HG03460 (cell line): Measurements from ENCODE around the gene GTF3C1.
"Not testable (repeated sequence)": the region's sequence is repeated elsewhere in the genome, so short reads cannot be mapped to it uniquely, and the experiment has no call there.

Experiments used
- ATAC-seq: cut with Tn5 transposase; IDR thresholded peaks from one replicate; pipeline ENCODE4 v1.9.1; 2021; ENCODE audit not compliant: unreplicated experiment

The GTF3C1 gene, protein sequence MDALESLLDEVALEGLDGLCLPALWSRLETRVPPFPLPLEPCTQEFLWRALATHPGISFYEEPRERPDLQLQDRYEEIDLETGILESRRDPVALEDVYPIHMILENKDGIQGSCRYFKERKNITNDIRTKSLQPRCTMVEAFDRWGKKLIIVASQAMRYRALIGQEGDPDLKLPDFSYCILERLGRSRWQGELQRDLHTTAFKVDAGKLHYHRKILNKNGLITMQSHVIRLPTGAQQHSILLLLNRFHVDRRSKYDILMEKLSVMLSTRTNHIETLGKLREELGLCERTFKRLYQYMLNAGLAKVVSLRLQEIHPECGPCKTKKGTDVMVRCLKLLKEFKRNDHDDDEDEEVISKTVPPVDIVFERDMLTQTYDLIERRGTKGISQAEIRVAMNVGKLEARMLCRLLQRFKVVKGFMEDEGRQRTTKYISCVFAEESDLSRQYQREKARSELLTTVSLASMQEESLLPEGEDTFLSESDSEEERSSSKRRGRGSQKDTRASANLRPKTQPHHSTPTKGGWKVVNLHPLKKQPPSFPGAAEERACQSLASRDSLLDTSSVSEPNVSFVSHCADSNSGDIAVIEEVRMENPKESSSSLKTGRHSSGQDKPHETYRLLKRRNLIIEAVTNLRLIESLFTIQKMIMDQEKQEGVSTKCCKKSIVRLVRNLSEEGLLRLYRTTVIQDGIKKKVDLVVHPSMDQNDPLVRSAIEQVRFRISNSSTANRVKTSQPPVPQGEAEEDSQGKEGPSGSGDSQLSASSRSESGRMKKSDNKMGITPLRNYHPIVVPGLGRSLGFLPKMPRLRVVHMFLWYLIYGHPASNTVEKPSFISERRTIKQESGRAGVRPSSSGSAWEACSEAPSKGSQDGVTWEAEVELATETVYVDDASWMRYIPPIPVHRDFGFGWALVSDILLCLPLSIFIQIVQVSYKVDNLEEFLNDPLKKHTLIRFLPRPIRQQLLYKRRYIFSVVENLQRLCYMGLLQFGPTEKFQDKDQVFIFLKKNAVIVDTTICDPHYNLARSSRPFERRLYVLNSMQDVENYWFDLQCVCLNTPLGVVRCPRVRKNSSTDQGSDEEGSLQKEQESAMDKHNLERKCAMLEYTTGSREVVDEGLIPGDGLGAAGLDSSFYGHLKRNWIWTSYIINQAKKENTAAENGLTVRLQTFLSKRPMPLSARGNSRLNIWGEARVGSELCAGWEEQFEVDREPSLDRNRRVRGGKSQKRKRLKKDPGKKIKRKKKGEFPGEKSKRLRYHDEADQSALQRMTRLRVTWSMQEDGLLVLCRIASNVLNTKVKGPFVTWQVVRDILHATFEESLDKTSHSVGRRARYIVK (N-terminal part only)

DNA sequence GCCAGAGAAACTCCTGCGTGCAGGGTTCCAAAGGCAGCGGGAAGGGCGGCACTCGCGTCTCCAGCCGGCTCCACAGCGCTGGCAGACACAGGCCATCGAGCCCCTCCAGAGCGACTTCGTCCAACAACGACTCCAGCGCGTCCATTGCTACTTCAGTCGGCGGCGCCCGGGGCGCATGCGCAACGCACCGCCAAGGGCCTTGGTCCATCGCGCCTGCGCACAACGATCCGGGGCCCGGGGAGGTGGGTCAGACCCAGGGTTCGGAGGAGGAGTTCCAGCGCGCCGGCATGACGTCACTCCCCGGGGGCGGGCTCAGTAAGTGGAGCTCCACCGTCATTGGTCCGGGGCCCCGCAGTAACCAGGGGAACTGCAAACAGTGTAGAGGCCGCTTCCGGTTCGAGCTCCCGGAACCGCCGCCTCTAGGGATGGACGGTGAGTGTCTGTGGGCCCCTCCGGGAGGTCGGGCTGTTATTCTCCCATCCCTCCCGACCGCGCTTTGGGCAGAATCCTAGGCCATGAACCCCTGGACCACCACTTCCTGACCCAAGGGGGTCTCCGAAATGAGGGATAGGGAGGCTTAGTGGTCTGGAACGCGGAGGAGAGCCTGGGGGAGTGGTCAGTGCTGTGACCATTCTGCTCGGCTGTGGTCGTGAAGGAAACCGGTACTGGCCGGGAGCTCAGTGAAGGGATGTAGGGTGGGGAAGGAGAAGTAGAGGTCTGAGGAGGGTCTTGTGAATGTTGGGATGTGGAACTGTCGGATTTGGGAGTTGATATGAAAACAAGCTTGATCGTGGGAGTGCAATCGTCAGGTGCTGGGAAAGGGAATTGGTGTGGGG is at the start of gene GTF3C1, which contains the start of gene KATNIP:
Gene GTF3C1, minus strand, starts transcription at position 168 of the 836 bp plus-strand sequence. Its CDS starts 23 bp downstream, at position 145.
Gene KATNIP, plus strand, starts transcription at position 399 of the 836 bp plus-strand sequence. Its CDS starts 27 bp downstream, at position 426.
- peak; percentile 96 for ATAC-seq

DNA sequence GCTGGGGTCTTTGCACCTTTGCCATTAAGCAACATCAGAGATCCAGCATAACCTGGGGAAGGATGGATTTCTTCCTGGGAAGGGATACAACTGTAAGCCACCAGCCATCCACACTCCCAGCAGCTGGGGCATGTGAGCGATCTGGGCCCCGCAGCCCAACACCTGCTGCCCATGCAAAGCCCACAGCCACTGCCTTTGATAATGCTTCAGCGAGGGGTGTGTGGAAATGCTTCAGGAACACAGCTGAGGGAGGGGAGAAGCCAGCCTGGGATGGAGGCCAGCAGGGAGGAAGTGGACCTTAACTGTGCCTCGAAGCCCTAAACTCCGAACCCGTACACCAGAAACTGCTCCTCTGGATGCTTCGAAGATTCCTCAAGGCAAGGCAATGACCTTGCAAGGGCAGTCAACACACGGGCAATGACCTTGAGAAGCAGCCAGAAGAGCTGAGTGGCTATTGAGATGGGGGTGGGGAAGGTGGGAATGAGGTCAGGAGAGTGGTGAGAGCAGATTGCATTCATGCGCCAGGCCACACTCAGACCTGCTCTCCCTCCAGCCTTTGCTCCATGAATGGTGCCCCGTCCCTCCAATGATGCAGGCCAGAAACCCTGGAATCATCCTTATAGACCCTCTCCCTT is 49.3 kb upstream of the GTF3C1 start:
- no peak for ATAC-seq

GRCh38 chr16:27598220-27598619 is 48.5 kb upstream of the GTF3C1 start:
- no peak for ATAC-seq

DNA sequence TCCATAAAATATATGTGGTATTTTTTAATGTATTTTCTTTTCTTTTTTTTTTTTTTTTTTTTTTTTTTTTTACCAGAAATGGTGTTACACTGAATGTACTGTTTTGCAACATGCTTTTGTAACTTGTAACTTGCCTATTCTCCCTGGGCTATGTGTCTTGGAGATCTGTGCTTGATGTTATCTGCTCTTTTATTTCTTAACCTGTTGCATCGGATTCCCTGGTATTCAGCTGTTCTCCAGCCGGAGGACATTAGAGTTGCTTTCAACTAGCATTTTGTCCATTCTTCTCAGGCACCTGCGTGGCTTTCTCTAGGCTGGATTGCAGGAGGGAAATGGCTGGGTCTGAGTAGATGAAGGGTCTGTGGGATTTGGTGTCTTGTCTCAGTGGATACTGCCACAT is 47.6 kb upstream of the GTF3C1 start:
- ATAC-seq, result no peak

- no peak for ATAC-seq
These were observed 46.7 kb upstream of the GTF3C1 start for GRCh38 chr16:27596411-27596810.

DNA sequence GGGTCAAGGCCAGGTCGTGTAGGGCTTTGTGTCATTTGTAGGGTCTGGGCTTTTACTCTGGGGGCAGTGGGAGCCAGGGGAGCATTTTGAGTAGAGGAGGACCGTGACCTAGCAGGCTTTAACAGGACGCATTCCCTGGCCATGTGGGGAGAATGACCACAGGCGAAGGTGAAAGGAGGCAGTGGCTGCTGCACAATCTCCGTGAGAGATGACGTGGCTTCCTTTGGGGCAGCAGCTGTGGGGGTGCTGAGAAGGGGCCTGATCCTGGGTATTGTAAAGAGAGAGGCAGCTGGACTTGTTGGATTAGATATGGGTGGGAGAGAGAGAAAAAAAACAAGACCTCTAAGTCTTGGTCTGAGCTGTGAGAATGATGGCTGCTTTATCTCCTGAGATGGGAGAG is 46.3 kb upstream of the GTF3C1 start:
- no peak for ATAC-seq

DNA sequence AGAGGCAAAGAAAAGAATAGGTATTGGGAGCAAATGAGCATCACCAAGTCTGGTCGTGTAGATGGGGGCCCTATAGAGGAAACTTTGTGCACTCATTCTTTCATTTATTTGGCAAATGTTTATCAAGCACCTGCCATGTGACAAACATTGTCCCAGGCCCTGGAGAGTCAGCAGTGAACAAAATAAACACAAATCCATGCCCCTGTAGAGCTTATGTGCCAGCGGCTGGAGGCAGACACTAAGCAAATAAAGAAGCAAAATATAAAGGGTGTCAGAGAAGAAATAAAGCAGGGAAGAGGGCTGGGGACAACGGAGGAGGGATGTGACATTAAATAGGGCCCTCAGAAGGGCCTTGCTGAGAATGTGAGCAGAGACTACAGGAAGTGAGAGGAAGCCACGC is 45.8 kb upstream of the GTF3C1 start:
- ATAC-seq, result no peak

GRCh38 chr16:27591837-27592236 is 42.1 kb upstream of the GTF3C1 start:
- no peak for ATAC-seq

DNA sequence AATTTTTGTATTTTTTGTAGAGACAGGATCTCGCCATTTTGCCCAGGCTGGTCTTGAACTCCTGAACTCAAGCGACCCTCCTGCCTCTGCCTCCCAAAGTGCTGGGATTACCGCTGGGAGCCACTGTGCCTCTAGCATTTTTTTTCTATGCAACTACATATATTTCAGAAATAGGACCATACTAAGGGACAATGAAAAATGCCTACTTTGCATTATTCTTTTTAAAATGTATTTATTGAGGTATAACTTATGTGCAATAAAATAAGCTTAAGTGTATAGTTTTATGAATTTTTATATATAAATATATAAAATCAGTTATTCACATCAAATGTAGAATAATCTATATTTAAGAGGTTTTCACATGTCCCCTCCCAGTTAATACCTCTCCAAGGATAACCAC is 38.3 kb upstream of the GTF3C1 start:
- no peak for ATAC-seq

- no peak for ATAC-seq
These were observed 37.0 kb upstream of the GTF3C1 start for GRCh38 chr16:27586711-27587110.

DNA sequence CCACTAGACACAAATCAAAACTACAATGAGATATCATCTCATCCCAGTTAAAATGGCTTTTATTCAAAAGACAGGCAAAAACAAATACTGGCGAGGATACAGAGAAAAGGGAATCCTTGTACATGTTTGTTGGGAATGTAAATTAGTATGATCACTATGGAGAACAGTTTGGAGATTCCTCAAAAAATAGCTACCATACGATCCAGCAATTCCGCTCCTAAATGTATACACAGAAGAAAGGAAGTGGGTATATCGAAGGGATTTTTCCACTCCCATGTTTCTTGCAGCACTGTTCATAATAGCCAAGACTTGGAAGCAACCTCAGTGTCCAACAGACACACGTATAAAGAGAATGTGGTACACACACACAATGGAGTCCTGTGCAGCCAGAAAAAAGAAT is 35.5 kb upstream of the GTF3C1 start:
- ATAC-seq, result no peak

GRCh38 chr16:27583634-27584033 is 33.9 kb upstream of the GTF3C1 start:
- no peak for ATAC-seq

- ATAC-seq, result no peak
These were observed 33.2 kb upstream of the GTF3C1 start for GRCh38 chr16:27582883-27583282.

DNA sequence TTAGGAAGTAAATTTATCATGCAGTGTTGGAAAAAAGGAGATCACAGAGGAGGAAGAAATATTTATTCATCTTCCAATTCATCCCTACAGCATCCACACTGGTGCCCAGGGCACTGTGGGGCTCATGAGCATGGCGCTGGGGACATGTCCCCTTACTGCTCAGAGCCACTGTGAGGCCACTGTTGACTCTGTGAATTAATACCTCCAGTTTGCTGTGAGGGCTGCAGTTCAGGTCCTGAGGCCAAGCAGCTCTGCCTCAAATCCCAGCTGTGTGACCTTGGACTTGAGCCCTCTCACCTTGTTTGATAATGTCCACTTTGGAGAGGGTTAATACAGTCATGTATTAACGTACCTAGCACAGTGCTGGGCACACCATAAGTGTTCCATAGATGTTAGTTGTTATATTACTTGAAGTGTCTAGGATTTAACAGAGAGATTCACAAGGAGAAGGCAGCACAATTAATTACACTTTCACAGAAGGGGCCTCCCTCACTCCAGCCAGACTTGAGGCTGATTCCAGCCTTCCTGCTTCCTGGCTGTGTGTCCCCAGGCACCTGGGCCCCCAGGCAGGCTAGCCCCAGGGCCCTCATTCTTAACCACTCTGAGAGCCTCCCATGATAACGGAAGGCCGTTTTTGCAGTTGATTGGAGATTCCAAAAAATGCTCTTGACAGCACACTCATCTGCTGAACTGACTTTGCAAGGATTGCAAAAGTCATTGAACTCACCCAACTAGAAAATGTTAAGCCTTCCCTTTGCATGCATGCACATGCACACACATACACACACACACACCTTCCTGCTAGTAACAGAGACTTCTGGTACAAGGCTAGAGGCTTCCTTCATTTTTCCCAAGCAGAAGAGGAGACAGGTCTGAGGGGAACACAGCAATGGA is 29.6 kb upstream of the GTF3C1 start:
- ATAC-seq, result no peak

- no peak for ATAC-seq
These were observed 27.0 kb upstream of the GTF3C1 start for GRCh38 chr16:27576729-27577128.

DNA sequence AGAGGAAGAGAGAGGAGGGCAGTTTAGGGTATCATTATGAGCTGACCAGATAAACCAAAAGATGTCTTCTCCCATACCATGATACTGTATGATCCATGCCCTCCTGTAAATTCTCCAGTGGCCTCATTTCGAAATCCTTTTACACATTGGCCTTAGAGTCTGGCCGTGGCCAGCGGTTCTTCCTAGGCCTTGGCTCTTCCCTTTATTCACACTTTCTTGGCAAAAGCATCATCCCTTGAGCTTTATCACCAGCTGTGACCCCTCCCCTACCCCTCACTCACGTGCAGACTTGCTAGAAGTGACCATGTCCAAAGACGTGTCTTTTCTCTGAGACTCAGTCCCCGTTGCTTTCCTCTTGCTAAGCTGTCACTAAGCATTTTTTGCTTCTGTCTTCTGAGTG is 23.0 kb upstream of the GTF3C1 start:
- no peak for ATAC-seq

- ATAC-seq, result no peak
These were observed 22.0 kb upstream of the GTF3C1 start for GRCh38 chr16:27571433-27572326.

- not testable (repeated sequence) for ATAC-seq
These were observed 21.3 kb upstream of the GTF3C1 start for GRCh38 chr16:27570986-27571385.
